Lung (tissue), 12 donors: ENCODE measurements around the gene ZFYVE21. TPM values are rescaled to one million over a fixed set of nuclear protein-coding genes. Genes with fewer than 3 reads are reported as not detected.

Experiments
- ATAC-seq: fragments of 200-7000 bp; cut with Tn5 transposase; one replicate; pipeline ENCODE4 v1.9.1; 2020; ENCODE audit warnings: moderate number of reproducible peaks; ENCODE audit not compliant: insufficient read depth, low FRiP score
- DNase-seq, 3 donors: peaks; one replicate each; pipeline ENCODE4 v3.0.0-alpha.2; 2013 to 2017
- H3K27ac ChIP-seq, 2 donors: one replicate each; pipeline ENCODE4 v1.5.1; 2013; ENCODE audit warnings: mild to moderate bottlenecking in 2 of 2, moderate library complexity in 2 of 2, control low read depth in 1 of 2, inconsistent platforms in 1 of 2, low read depth in 1 of 2, low read length in 1 of 2
- H3K27me3 ChIP-seq, 3 donors: one replicate each; pipeline ENCODE4 v1.5.1; 2013; ENCODE audit warnings: low read length in 2 of 3; ENCODE audit not compliant: control insufficient read depth in 3 of 3, insufficient read depth in 3 of 3
- H3K36me3 ChIP-seq, 4 donors: one replicate each; pipeline ENCODE4 v1.5.1; 2013; ENCODE audit warnings: low read length in 4 of 4, mild to moderate bottlenecking in 1 of 4, moderate library complexity in 1 of 4; ENCODE audit not compliant: control insufficient read depth in 4 of 4, insufficient read depth in 4 of 4
- H3K4me1 ChIP-seq, 5 donors: one replicate each; pipeline ENCODE4 v1.5.1; 2013; ENCODE audit warnings: low read length in 5 of 5, mild to moderate bottlenecking in 2 of 5, moderate library complexity in 1 of 5; ENCODE audit not compliant: control insufficient read depth in 5 of 5, insufficient read depth in 5 of 5
- H3K4me3 ChIP-seq: one replicate; pipeline ENCODE4 v1.5.1; 2013; ENCODE audit warnings: mild to moderate bottlenecking, control low read depth, moderate library complexity
- H3K9ac ChIP-seq, 2 donors: one replicate each; pipeline ENCODE4 v1.5.1; 2013; ENCODE audit warnings: low read length in 2 of 2, control low read depth in 1 of 2; ENCODE audit not compliant: insufficient read depth in 1 of 2
- H3K9me3 ChIP-seq, 4 donors: one replicate each; pipeline ENCODE4 v1.5.1; 2013; ENCODE audit warnings: low read length in 3 of 4, mild to moderate bottlenecking in 1 of 4, moderate library complexity in 1 of 4; ENCODE audit not compliant: control insufficient read depth in 4 of 4, insufficient read depth in 3 of 4
- CTCF ChIP-seq: IDR thresholded peaks from 2 replicates; pipeline ENCODE4 v1.5.1; 2012; ENCODE audit warnings: mild to moderate bottlenecking; ENCODE audit errors: control extremely low read depth, extremely low read depth
- WGBS, 2 donors: extraction: QIAGEN DNeasy Blood & Tissue Kit; methylation state at CpG; one replicate each; pipeline ENCODE4 v1.1.7; 2013; 5-methylcytosine and 5-hydroxymethylcytosine counted together
- polyA plus RNA-seq, 2 donors: library from polyadenylated mRNA; stranded (reverse); fragments of 200-250 nt; gene quantifications; one replicate each; pipeline ENCODE4 v1.2.1, GENCODE V29; 2013
- total RNA-seq, 2 donors: library from RNA; depleted of rRNA in 1 of 2; stranded (reverse); fragments of >200 nt in 1 of 2; gene quantifications; one replicate each; pipeline ENCODE4 v1.2.1, GENCODE V29; 2014 to 2021
- donor health status: control.
- donor health status: control.
- donor health status: Bipolar disorder and iron deficiency.
- donor health status: healthy.
- donor health status: DM: yes; HTN: yes; CAD: no.

The ZFYVE21 gene
- total and polyA plus RNA-seq, 4 donors = 39.4 to 68.3 (median 47.5) TPM

DNA sequence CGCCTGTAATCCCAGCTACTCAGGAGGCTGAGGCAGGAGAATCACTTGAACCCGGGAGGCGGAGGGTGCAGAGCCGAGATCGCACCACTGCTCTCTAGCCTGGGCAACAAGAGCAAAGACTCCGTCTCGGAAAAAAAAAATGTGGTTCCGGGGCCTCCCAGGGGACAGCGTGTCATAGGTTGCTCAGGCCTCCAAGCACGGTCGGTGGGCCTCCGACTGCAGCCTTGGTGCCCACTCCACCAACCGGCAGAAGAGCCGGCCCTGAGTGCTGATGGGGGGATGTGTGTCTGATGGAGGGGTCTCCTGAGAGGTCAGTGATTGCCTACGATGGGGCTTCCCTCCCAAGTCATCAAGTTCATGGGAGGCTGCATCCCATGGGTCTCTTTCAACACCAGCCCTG, 15.9 kb downstream of the ZFYVE21 start:
- peaks cover 0 to 66% (median 19%) of the 10 kb centered on the region in 4 donors for H3K36me3 ChIP-seq

GRCh38 chr14:103731916-103732867, 16.6 kb downstream of the ZFYVE21 start:
- H3K27me3 ChIP-seq = no peaks in the 10 kb centered on the region
- H3K4me3 ChIP-seq = no peak overlapping the region
- WGBS, 2 donors = 94 to 98% methylated on average over 24 of the region's 24 CpGs
- no peak overlapping the region for H3K9ac ChIP-seq
- no peak for ATAC-seq
- no peak overlapping the region for H3K27ac ChIP-seq
- TF ChIP-seq CTCF = no peak
- H3K9me3 ChIP-seq = no peaks in the 10 kb centered on the region
- DNase-seq = no peak
- H3K4me1 ChIP-seq = peaks cover 0 to 29% (median 6%) of the 10 kb centered on the region in 5 donors
- peaks cover 0 to 68% (median 19%) of the 10 kb centered on the region in 4 donors for H3K36me3 ChIP-seq

More for the DNA sequence above, 15.9 kb downstream of the ZFYVE21 start:
- no peaks in the 10 kb centered on the region for H3K9me3 ChIP-seq
- H3K9ac ChIP-seq = no peak overlapping the region
- peaks cover 0 to 23% (median 3%) of the 10 kb centered on the region in 5 donors for H3K4me1 ChIP-seq
- TF ChIP-seq CTCF = no peak
- no peak overlapping the region for H3K27ac ChIP-seq
- ATAC-seq = no peak
- WGBS, 2 donors = 95 to 98% methylated on average over 15 of the region's 15 CpGs
- DNase-seq = no peak
- no peak overlapping the region for H3K4me3 ChIP-seq
- no peaks in the 10 kb centered on the region for H3K27me3 ChIP-seq

GRCh38 chr14:103732868-103733620, 17.4 kb downstream of the ZFYVE21 start:
- Histone ChIP-seq H3K9ac (no peak overlapping the region), H3K36me3 (peaks cover 0 to 75% (median 23%) of the 10 kb centered on the region in 4 donors), H3K27me3 (no peaks in the 10 kb centered on the region), H3K27ac (no peak overlapping the region), H3K4me1 (peaks cover 0 to 29% (median 6%) of the 10 kb centered on the region in 5 donors), H3K9me3 (no peaks in the 10 kb centered on the region), H3K4me3 (no peak overlapping the region)
- no peak for ATAC-seq
- TF ChIP-seq CTCF = no peak
- no peak for DNase-seq
- 92 to 93% methylated on average over 9 of the region's 9 CpGs for WGBS, 2 donors
